OCI-LY3 (cell line): Measurements from ENCODE around the gene ROBO2.

Source experiments
- CTCF ChIP-seq: fragments of 200-600, 300-600 bp; sonication (generic); IDR thresholded peaks from 2 replicates; pipeline ENCODE4 v1.5.1; 2014; ENCODE audit warnings: antibody characterized with exemption, low read length, low read depth
- EZH2phosphoT487 ChIP-seq: fragments of 200-600 bp; shearing (Covaris generic); IDR thresholded peaks from 2 replicates; pipeline ENCODE4 v1.6.1; 2018; ENCODE audit warnings: antibody characterized with exemption, mixed run types, low read depth

DNA sequence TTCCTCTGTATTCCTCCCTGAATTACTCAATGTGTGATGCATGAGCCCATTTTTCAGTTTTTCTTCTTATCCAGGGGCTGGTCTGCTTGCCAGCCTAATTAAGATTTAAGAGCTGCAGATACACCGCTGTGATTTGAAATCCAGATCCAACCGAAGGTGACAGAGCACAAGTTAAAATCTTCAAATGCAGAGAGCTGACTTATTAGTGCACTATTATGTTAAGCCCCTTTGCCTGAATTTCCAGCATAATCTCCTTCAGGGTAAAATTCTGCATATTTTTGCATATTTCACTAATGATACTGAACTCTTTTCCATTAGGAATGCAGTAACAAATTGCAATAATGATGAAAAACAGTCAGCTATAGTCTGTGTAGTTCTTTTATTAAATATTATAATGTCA, 583.6 kb downstream of the ROBO2 start:
- TF ChIP-seq EZH2phosphoT487: no peak
- TF ChIP-seq CTCF: no peak
